C4-2B (cell line): ENCODE results near the gene ANKLE2.

Source experiments
- CTCF ChIP-seq: fragments of 450-650 bp; conservative IDR thresholded peaks from 2 replicates; pipeline ENCODE4 v1.5.1; 2017; ENCODE audit warnings: mild to moderate bottlenecking
- ZFX ChIP-seq: fragments of 450-650 bp; IDR thresholded peaks from 2 replicates; pipeline ENCODE4 v1.6.1; 2017

GRCh38 chr12:132734206-132734605 lies 27.4 kb downstream of the ANKLE2 start:
- TF ChIP-seq CTCF (no peak), ZFX (no peak)
